GM19193 (cell line): ENCODE measurements around the gene C4orf54.

ENCODE experiments used
- POLR2A ChIP-seq: IDR thresholded peaks from 4 replicates; pipeline ENCODE4 v1.6.1; 2011; ENCODE audit not compliant: insufficient read depth, insufficient read length; ENCODE audit errors: extremely low read depth

Gene C4orf54

GRCh38 chr4:99657798-99658197 is at the start of gene C4orf54:
TSS of gene C4orf54 (minus strand) at chr4:99657828. CDS start at chr4:99654648, 3,180 bp downstream.
- TF ChIP-seq POLR2A = no peak

GRCh38 chr4:99705891-99706290 is 48.3 kb upstream of the C4orf54 start:
- TF ChIP-seq POLR2A = no peak

GRCh38 chr4:99696801-99697200 is 39.2 kb upstream of the C4orf54 start:
- TF ChIP-seq POLR2A = no peak

GRCh38 chr4:99693140-99693539 is 35.5 kb upstream of the C4orf54 start:
- no peak for TF ChIP-seq POLR2A

- TF ChIP-seq POLR2A = no peak
These were observed 33.4 kb upstream of the C4orf54 start for GRCh38 chr4:99690990-99691389.

GRCh38 chr4:99690472-99690871 is 32.8 kb upstream of the C4orf54 start:
- TF ChIP-seq POLR2A = no peak

- no peak for TF ChIP-seq POLR2A
These were observed 29.5 kb upstream of the C4orf54 start for GRCh38 chr4:99687120-99687519.

GRCh38 chr4:99685234-99685633 is 27.6 kb upstream of the C4orf54 start:
- no peak for TF ChIP-seq POLR2A

- TF ChIP-seq POLR2A = no peak
These were observed 26.3 kb upstream of the C4orf54 start for GRCh38 chr4:99683895-99684294.

- no peak for TF ChIP-seq POLR2A
These were observed 22.3 kb upstream of the C4orf54 start for GRCh38 chr4:99679976-99680375.

GRCh38 chr4:99679204-99679603 is 21.6 kb upstream of the C4orf54 start:
- no peak for TF ChIP-seq POLR2A

GRCh38 chr4:99677161-99677560 is 19.5 kb upstream of the C4orf54 start:
- TF ChIP-seq POLR2A = no peak

- no peak for TF ChIP-seq POLR2A
These were observed 12.9 kb upstream of the C4orf54 start for GRCh38 chr4:99670409-99671073.

- no peak for TF ChIP-seq POLR2A
These were observed 11.5 kb upstream of the C4orf54 start for GRCh38 chr4:99669084-99669483.

- no peak for TF ChIP-seq POLR2A
These were observed 10.8 kb upstream of the C4orf54 start for GRCh38 chr4:99668472-99668871.

GRCh38 chr4:99665983-99666382 is 8.4 kb upstream of the C4orf54 start:
- TF ChIP-seq POLR2A = no peak

GRCh38 chr4:99664716-99665115 is 7.1 kb upstream of the C4orf54 start:
- no peak for TF ChIP-seq POLR2A
